SK-N-SH (cell line): ENCODE results near the gene GNAI1. TPM values are rescaled to one million over a fixed set of nuclear protein-coding genes. Genes with fewer than 3 reads are reported as not detected.

Source experiments
- CTCF ChIA-PET: fragments of 300-600, 350-600 bp; formaldehyde crosslinking; extraction: SDS; loops from one replicate; lab custom pipeline; 2021; lab: Yijun Ruan, JAX
- POLR2A ChIA-PET: fragments of 350-600 bp; sonication (Branson Sonifier 250); formaldehyde crosslinking; extraction: SDS; loops from one replicate; lab custom pipeline; 2020; ENCODE audit warnings: antibody characterized with exemption, inconsistent platforms; lab: Yijun Ruan, JAX
- DNase-seq: peaks from one replicate; pipeline ENCODE4 v3.0.0; 2012
- H2AFZ ChIP-seq: fragments of 200-600 bp; sonication (generic); 2 replicates; pipeline ENCODE4 v1.8.1; 2016; ENCODE audit warnings: antibody characterized with exemption, mild to moderate bottlenecking, low read depth
- H3F3A ChIP-seq: fragments of 200-600 bp; sonication (generic); replicated peaks from 2 replicates; pipeline ENCODE3; 2016; ENCODE audit warnings: antibody characterized with exemption, mild to moderate bottlenecking; ENCODE audit not compliant: insufficient read depth
- H3K27ac ChIP-seq, 2 experiments: fragments of 200-500 bp in 1 of 2; fragments of 200-600 bp in 1 of 2; sonication (Bioruptor generic) in 1 of 2; sonication (generic), shearing (Covaris generic) in 1 of 2; 2 replicates each; pipeline versions ENCODE4 v1.5.1 to v1.6.1; 2014 to 2016; ENCODE audit warnings: low read depth in 2 of 2, inconsistent platforms in 1 of 2, low read length in 1 of 2, mild to moderate bottlenecking in 1 of 2, mixed read lengths in 1 of 2
- H3K27me3 ChIP-seq: fragments of 200-600 bp; sonication (generic), shearing (Covaris generic); 2 replicates; pipeline ENCODE4 v1.6.1; 2016; ENCODE audit warnings: mixed run types; ENCODE audit not compliant: insufficient read depth
- H3K36me3 ChIP-seq, 2 experiments: fragments of 200-500 bp in 1 of 2; fragments of 200-600 bp in 1 of 2; sonication (Bioruptor generic) in 1 of 2; sonication (generic) in 1 of 2; replicated peaks in 1 of 2; 2 replicates each; pipeline versions ENCODE3 to v1.5.1; 2014 to 2016; ENCODE audit warnings: low read length in 1 of 2, mild to moderate bottlenecking in 1 of 2; ENCODE audit not compliant: insufficient read depth in 2 of 2, control insufficient read depth in 1 of 2
- H3K4me1 ChIP-seq, 2 experiments: fragments of 200-500 bp in 1 of 2; fragments of 200-600 bp in 1 of 2; sonication (Bioruptor generic) in 1 of 2; sonication (generic), shearing (Covaris generic) in 1 of 2; 2 replicates each; pipeline versions ENCODE4 v1.5.1 to v1.6.1; 2014 to 2016; ENCODE audit warnings: low read depth in 1 of 2, low read length in 1 of 2, mixed run types in 1 of 2; ENCODE audit not compliant: insufficient read depth in 2 of 2, control insufficient read depth in 1 of 2
- H3K4me2 ChIP-seq: fragments of 200-600 bp; sonication (generic), shearing (Covaris generic); 2 replicates; pipeline ENCODE4 v1.6.1; 2017; ENCODE audit warnings: mixed run types
- H3K4me3 ChIP-seq, 2 experiments: fragments of 200-500 bp in 1 of 2; fragments of 200-600 bp in 1 of 2; sonication (Bioruptor generic) in 1 of 2; sonication (generic), shearing (Covaris generic) in 1 of 2; 2 replicates each; pipeline versions ENCODE4 v1.5.1 to v1.8.1; 2014 to 2016; ENCODE audit warnings: low read depth in 2 of 2, inconsistent platforms in 1 of 2, low read length in 1 of 2, mild to moderate bottlenecking in 1 of 2, mixed read lengths in 1 of 2, moderate library complexity in 1 of 2
- H3K79me2 ChIP-seq: fragments of 200-600 bp; sonication (generic); 2 replicates; pipeline ENCODE4 v1.8.1; 2017; ENCODE audit warnings: mild to moderate bottlenecking; ENCODE audit not compliant: insufficient read depth
- H3K9ac ChIP-seq: fragments of 200-600 bp; sonication (generic); 2 replicates; pipeline ENCODE4 v1.6.1; 2017; ENCODE audit warnings: mixed run types
- H3K9me2 ChIP-seq: fragments of 200-600 bp; sonication (generic); 2 replicates; pipeline ENCODE4 v1.6.1; 2017; ENCODE audit warnings: mixed run types
- H3K9me3 ChIP-seq: fragments of 200-600 bp; sonication (generic); 2 replicates; pipeline ENCODE4 v1.6.1; 2017; ENCODE audit warnings: mixed run types, mild to moderate bottlenecking, moderate library complexity
- H4K20me1 ChIP-seq: fragments of 200-600 bp; sonication (generic); 2 replicates; pipeline ENCODE4 v1.6.1; 2017; ENCODE audit warnings: mild to moderate bottlenecking, mixed run types; ENCODE audit not compliant: insufficient read depth
- CHD2 ChIP-seq: fragments of 150-350 bp; IDR thresholded peaks from 2 replicates; pipeline ENCODE4 v1.6.1; 2018; ENCODE audit warnings: low read length; ENCODE audit not compliant: partially characterized antibody
- FOSL2 ChIP-seq: IDR thresholded peaks from 2 replicates; pipeline ENCODE4 v1.4.0; 2012; ENCODE audit warnings: low read depth, mild to moderate bottlenecking, moderate library complexity, borderline replicate concordance
- FOXJ3 ChIP-seq: sonication (generic); formaldehyde crosslinking; IDR thresholded peaks from 2 replicates; pipeline ENCODE4 v1.5.1; 2020; ENCODE audit warnings: mild to moderate bottlenecking, missing genetic modification reagents
- GABPA ChIP-seq: IDR thresholded peaks from 2 replicates; pipeline ENCODE4 v1.4.0; 2012; ENCODE audit warnings: low read depth, mild to moderate bottlenecking
- JUND ChIP-seq: IDR thresholded peaks from 2 replicates; pipeline ENCODE4 v1.4.0; 2012
- MEF2A ChIP-seq: IDR thresholded peaks from 2 replicates; pipeline ENCODE4 v1.4.0; 2012; ENCODE audit warnings: low read depth, borderline replicate concordance
- MXI1 ChIP-seq: IDR thresholded peaks from 2 replicates; pipeline ENCODE4 v1.6.1; 2012; ENCODE audit warnings: mild to moderate bottlenecking, low read depth, low read length, improper control_type of control experiment
- POLR2AphosphoS5 ChIP-seq: IDR thresholded peaks from 2 replicates; pipeline ENCODE4 v1.6.1; 2012; ENCODE audit warnings: low read depth, low read length
- RFX5 ChIP-seq: IDR thresholded peaks from 2 replicates; pipeline ENCODE4 v1.6.1; 2012; ENCODE audit warnings: mild to moderate bottlenecking, improper control_type of control experiment, low read length
- RXRA ChIP-seq: IDR thresholded peaks from 2 replicates; pipeline ENCODE4 v1.4.0; 2012; ENCODE audit warnings: low read depth, mild to moderate bottlenecking, borderline replicate concordance
- TAF1 ChIP-seq: IDR thresholded peaks from 2 replicates; pipeline ENCODE4 v1.6.1; 2012; ENCODE audit warnings: low read depth, mild to moderate bottlenecking, low read length, moderate library complexity, borderline replicate concordance
- WGBS: methylation state at CpG from one replicate; pipeline ENCODE4 v1.1.6; 2017; ENCODE audit warnings: low lambda C conversion rate; 5-methylcytosine and 5-hydroxymethylcytosine counted together
- polyA plus RNA-seq, 3 experiments: library from polyadenylated mRNA; depleted of rRNA; stranded (reverse); fragments of >200 nt; gene quantifications; 2 replicates each; pipeline ENCODE4 v1.2.3, GENCODE V29; 2012
- TF ChIP-seq, protein P1 (sequence below): IDR thresholded peaks from 2 replicates; pipeline ENCODE4 v1.4.0; 2012; ENCODE audit warnings: low read depth, borderline replicate concordance
- TF ChIP-seq, protein P2 (sequence below): IDR thresholded peaks from 2 replicates; pipeline ENCODE4 v1.4.0; 2012; ENCODE audit warnings: low read depth, borderline replicate concordance
- TF ChIP-seq, protein P3 (sequence below): IDR thresholded peaks from 2 replicates; pipeline ENCODE4 v1.6.1; 2012; ENCODE audit warnings: mild to moderate bottlenecking, low read depth, low read length, moderate library complexity
- TF ChIP-seq, protein P4 (sequence below): IDR thresholded peaks from 2 replicates; pipeline ENCODE4 v1.4.0; 2012; ENCODE audit warnings: low read depth

GNAI1 gene
- polyA plus RNA-seq, 1 of the 3 experiments (the other 2 are of a cell fraction), result 69.1 TPM

DNA sequence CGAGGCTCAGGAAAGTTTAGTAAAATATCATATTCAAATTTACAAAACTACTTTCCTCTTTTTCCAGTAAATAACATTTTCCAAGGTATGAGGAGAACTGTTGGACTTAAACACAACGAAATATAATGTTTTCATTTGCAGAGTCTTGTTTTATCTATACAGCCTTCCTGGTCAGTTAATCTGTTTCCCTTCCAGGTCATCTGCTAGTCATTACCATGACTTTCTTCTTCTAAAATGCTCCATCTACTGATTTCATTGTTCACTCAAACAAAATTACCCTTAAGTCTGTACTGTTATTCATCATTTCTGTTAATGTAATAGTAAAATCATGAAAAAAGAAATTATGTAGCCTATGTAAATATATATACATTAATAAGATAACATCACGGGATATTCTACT is 69.8 kb downstream of the GNAI1 start:
- no peak overlapping the region for H3K4me3 ChIP-seq
- H3K27me3 ChIP-seq, result no peaks in the 10 kb centered on the region
- H3K36me3 ChIP-seq, result peaks cover 86 to 88% of the 10 kb centered on the region in 2 experiments
- 0 out of 2 replicates have a peak, but pooled peaks cover 2% of the 10 kb centered on the region for H3K9me3 ChIP-seq
- H3K9ac ChIP-seq, result no peak overlapping the region
- ChIA-PET POLR2A (no interaction called here), CTCF (interaction anchor here (1.1 kb wide), 1 partner anchor 11 kb away, joined by 3 read pairs; no protein-coding TSS in a partner anchor)
- H3K79me2 ChIP-seq, result no peaks in the 10 kb centered on the region
- TF ChIP-seq GABPA, result no peak
- 0 out of 2 replicates have a peak, but pooled peaks have one; percentile 7 for TF ChIP-seq MXI1
- TF ChIP-seq FOXJ3 (CRISPR knock-in tag), result no peak
- TF ChIP-seq, protein P1, sequence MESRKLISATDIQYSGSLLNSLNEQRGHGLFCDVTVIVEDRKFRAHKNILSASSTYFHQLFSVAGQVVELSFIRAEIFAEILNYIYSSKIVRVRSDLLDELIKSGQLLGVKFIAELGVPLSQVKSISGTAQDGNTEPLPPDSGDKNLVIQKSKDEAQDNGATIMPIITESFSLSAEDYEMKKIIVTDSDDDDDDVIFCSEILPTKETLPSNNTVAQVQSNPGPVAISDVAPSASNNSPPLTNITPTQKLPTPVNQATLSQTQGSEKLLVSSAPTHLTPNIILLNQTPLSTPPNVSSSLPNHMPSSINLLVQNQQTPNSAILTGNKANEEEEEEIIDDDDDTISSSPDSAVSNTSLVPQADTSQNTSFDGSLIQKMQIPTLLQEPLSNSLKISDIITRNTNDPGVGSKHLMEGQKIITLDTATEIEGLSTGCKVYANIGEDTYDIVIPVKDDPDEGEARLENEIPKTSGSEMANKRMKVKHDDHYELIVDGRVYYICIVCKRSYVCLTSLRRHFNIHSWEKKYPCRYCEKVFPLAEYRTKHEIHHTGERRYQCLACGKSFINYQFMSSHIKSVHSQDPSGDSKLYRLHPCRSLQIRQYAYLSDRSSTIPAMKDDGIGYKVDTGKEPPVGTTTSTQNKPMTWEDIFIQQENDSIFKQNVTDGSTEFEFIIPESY, result no peak
- no peak for TF ChIP-seq POLR2AphosphoS5
- TF ChIP-seq FOSL2, result no peak
- TF ChIP-seq, protein P2, sequence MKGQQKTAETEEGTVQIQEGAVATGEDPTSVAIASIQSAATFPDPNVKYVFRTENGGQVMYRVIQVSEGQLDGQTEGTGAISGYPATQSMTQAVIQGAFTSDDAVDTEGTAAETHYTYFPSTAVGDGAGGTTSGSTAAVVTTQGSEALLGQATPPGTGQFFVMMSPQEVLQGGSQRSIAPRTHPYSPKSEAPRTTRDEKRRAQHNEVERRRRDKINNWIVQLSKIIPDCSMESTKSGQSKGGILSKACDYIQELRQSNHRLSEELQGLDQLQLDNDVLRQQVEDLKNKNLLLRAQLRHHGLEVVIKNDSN, result no peak
- TF ChIP-seq RFX5, result no peak
- peak; percentile 20 for DNase-seq
- peak overlapping the region in 1 of 2 experiments; percentile 56; a peak in 1 of 4 replicates for H3K27ac ChIP-seq
- no peaks in the 10 kb centered on the region; the same call in 1 of the 2 replicates for H4K20me1 ChIP-seq
- H3K4me2 ChIP-seq, result no peak overlapping the region
- H3K9me2 ChIP-seq, result no peaks in the 10 kb centered on the region
- no peak overlapping the region for H2AFZ ChIP-seq
- 47% methylated on average over 3 of the region's 3 CpGs for WGBS
- peaks cover 11% of the 10 kb centered on the region for H3F3A ChIP-seq
- H3K4me1 ChIP-seq, result peaks cover 0 to 8% of the 10 kb centered on the region in 2 experiments; a peak in 1 of 4 replicates

DNA sequence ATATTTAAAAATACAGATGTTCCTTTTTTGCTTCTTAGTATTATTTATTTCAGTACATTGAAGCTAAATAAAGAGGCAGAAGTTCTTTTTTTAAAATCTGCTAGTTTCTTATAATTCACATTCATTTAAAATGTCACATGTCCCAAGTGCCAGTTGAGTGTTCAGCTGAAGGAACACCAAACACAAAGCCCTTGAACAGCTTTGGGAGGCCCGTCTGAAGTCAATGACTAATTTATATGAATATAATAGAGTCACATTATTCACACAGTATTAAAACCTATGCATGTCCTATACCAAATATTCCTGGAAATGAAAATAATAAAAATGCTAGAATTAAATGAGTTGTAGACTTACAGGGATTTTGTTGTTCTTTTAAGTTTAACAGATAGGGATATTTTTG is 70.3 kb downstream of the GNAI1 start:
- no peak overlapping the region for H3K9ac ChIP-seq
- H3F3A ChIP-seq, result peaks cover 11% of the 10 kb centered on the region
- TF ChIP-seq, protein P3, sequence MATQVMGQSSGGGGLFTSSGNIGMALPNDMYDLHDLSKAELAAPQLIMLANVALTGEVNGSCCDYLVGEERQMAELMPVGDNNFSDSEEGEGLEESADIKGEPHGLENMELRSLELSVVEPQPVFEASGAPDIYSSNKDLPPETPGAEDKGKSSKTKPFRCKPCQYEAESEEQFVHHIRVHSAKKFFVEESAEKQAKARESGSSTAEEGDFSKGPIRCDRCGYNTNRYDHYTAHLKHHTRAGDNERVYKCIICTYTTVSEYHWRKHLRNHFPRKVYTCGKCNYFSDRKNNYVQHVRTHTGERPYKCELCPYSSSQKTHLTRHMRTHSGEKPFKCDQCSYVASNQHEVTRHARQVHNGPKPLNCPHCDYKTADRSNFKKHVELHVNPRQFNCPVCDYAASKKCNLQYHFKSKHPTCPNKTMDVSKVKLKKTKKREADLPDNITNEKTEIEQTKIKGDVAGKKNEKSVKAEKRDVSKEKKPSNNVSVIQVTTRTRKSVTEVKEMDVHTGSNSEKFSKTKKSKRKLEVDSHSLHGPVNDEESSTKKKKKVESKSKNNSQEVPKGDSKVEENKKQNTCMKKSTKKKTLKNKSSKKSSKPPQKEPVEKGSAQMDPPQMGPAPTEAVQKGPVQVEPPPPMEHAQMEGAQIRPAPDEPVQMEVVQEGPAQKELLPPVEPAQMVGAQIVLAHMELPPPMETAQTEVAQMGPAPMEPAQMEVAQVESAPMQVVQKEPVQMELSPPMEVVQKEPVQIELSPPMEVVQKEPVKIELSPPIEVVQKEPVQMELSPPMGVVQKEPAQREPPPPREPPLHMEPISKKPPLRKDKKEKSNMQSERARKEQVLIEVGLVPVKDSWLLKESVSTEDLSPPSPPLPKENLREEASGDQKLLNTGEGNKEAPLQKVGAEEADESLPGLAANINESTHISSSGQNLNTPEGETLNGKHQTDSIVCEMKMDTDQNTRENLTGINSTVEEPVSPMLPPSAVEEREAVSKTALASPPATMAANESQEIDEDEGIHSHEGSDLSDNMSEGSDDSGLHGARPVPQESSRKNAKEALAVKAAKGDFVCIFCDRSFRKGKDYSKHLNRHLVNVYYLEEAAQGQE, result no peak
- TF ChIP-seq, protein P1, result no peak
- TF ChIP-seq RXRA, result no peak
- no peak for TF ChIP-seq TAF1
- TF ChIP-seq, protein P2, result no peak
- no peak for TF ChIP-seq RFX5
- TF ChIP-seq, protein P4, sequence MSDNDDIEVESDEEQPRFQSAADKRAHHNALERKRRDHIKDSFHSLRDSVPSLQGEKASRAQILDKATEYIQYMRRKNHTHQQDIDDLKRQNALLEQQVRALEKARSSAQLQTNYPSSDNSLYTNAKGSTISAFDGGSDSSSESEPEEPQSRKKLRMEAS, result no peak
- TF ChIP-seq MEF2A, result no peak
- no peak for TF ChIP-seq CHD2
- TF ChIP-seq JUND, result no peak
- no peak overlapping the region for H3K4me3 ChIP-seq
- H4K20me1 ChIP-seq, result no peaks in the 10 kb centered on the region; the same call in 1 of the 2 replicates
- ChIA-PET POLR2A (no interaction called here), CTCF (interaction anchor here (1.1 kb wide), 2 partner anchors 11 to 70 kb away, joined by 3 read pairs; partner anchors contain the start of gene GNAI1)
- WGBS, result 81% methylated on average over 1 of the region's 1 CpG
- peaks cover 88% of the 10 kb centered on the region in 2 experiments for H3K36me3 ChIP-seq
- H3K27ac ChIP-seq, result peak overlapping the region in 1 of 2 experiments; percentile 56; a peak in 1 of 4 replicates
- peaks cover 0 to 8% of the 10 kb centered on the region in 2 experiments; a peak in 1 of 4 replicates for H3K4me1 ChIP-seq
- H3K4me2 ChIP-seq, result no peak overlapping the region
- no peaks in the 10 kb centered on the region for H3K27me3 ChIP-seq
- no peaks in the 10 kb centered on the region for H3K79me2 ChIP-seq
- H3K9me3 ChIP-seq, result 0 out of 2 replicates have a peak, but pooled peaks cover 2% of the 10 kb centered on the region
- H2AFZ ChIP-seq, result no peak overlapping the region
- DNase-seq, result no peak
- no peaks in the 10 kb centered on the region for H3K9me2 ChIP-seq
